NCI-H1092 treated with DMSO at 0.1 percent for 48 hours (cell line): ENCODE results near the gene ACP4.
"Not testable (repeated sequence)": the region's sequence is repeated elsewhere in the genome, so short reads cannot be mapped to it uniquely, and the experiment has no call there.

Source experiments
- DNase-seq: peaks from one replicate; lab custom pipeline; 2025; lab: John Stamatoyannopoulos, UW

The ACP4 gene

GRCh38 chr19:50790396-50790795, at the start of gene ACP4:
TSS of gene ACP4 (plus strand) at chr19:50790415. CDS start at chr19:50790415, 0 bp downstream.
- DNase-seq, result no peak

GRCh38 chr19:50741179-50741933, 48.9 kb upstream of the ACP4 start:
- DNase-seq, result no peak

- DNase-seq, result no peak
These were observed 46.7 kb upstream of the ACP4 start for GRCh38 chr19:50743537-50743936.

GRCh38 chr19:50745221-50745620, 45.0 kb upstream of the ACP4 start:
- DNase-seq, result no peak

- not testable (repeated sequence) for DNase-seq
These were observed 43.1 kb upstream of the ACP4 start for GRCh38 chr19:50747141-50747540.

- DNase-seq, result no peak
These were observed 40.7 kb upstream of the ACP4 start for GRCh38 chr19:50749490-50749889.

- no peak for DNase-seq
These were observed 40.2 kb upstream of the ACP4 start for GRCh38 chr19:50750010-50750409.

- no peak for DNase-seq
These were observed 36.3 kb upstream of the ACP4 start for GRCh38 chr19:50753879-50754278.

- DNase-seq, result not testable (repeated sequence)
These were observed 34.0 kb upstream of the ACP4 start for GRCh38 chr19:50756244-50756643.

- DNase-seq, result not testable (repeated sequence)
These were observed 32.6 kb upstream of the ACP4 start for GRCh38 chr19:50757624-50758023.

- DNase-seq, result not testable (repeated sequence)
These were observed 31.1 kb upstream of the ACP4 start for GRCh38 chr19:50759076-50759475.

- no peak for DNase-seq
These were observed 30.3 kb upstream of the ACP4 start for GRCh38 chr19:50759886-50760285.

- not testable (repeated sequence) for DNase-seq
These were observed 28.7 kb upstream of the ACP4 start for GRCh38 chr19:50761501-50761900.

GRCh38 chr19:50763521-50763920, 26.7 kb upstream of the ACP4 start:
- DNase-seq, result not testable (repeated sequence)

- DNase-seq, result no peak
These were observed 25.8 kb upstream of the ACP4 start for GRCh38 chr19:50764409-50764808.

- not testable (repeated sequence) for DNase-seq
These were observed 23.5 kb upstream of the ACP4 start for GRCh38 chr19:50766746-50767145.

GRCh38 chr19:50767263-50767662, 23.0 kb upstream of the ACP4 start:
- not testable (repeated sequence) for DNase-seq

- DNase-seq, result no peak
These were observed 21.9 kb upstream of the ACP4 start for GRCh38 chr19:50768277-50768676.

- not testable (repeated sequence) for DNase-seq
These were observed 20.1 kb upstream of the ACP4 start, which contains the start of gene GPR32 for GRCh38 chr19:50770164-50770563. TSS of gene GPR32 (plus strand) at chr19:50770464. CDS start at chr19:50770601, 137 bp downstream.

GRCh38 chr19:50770888-50771287, 19.3 kb upstream of the ACP4 start:
- DNase-seq, result no peak

GRCh38 chr19:50772476-50772875, 17.7 kb upstream of the ACP4 start:
- no peak for DNase-seq

- DNase-seq, result not testable (repeated sequence)
These were observed 17.3 kb upstream of the ACP4 start for GRCh38 chr19:50772912-50773311.

GRCh38 chr19:50773454-50773853, 16.8 kb upstream of the ACP4 start:
- DNase-seq, result not testable (repeated sequence)

- DNase-seq, result no peak
These were observed 14.1 kb upstream of the ACP4 start for GRCh38 chr19:50776131-50776530.
